Lower lobe of right lung (tissue), 2 donors: ENCODE measurements around the gene WDR6. TPM values are rescaled to one million over a fixed set of nuclear protein-coding genes. Genes with fewer than 3 reads are reported as not detected.
A peak's percentile ranks its signal among the peaks of the same experiment; 100 is the strongest.

Experiments used
- ATAC-seq, 2 donors: fragments of 200-7000 bp; cut with Tn5 transposase; one replicate each; pipeline ENCODE4 v1.9.1; 2020 to 2022; ENCODE audit warnings: mild to moderate bottlenecking in 2 of 2, moderate library complexity in 2 of 2
- DNase-seq: peaks from one replicate; pipeline ENCODE4 v3.0.0-alpha.2; 2020
- H3K27ac ChIP-seq: fragments of 200-600 bp; one replicate; pipeline ENCODE4 v1.8.0; 2022
- H3K27me3 ChIP-seq: fragments of 200-600 bp; one replicate; pipeline ENCODE4 v1.8.0; 2022; ENCODE audit warnings: low read depth
- H3K36me3 ChIP-seq: fragments of 200-600 bp; one replicate; pipeline ENCODE4 v1.8.0; 2022; ENCODE audit warnings: mild to moderate bottlenecking
- H3K4me1 ChIP-seq: fragments of 200-600 bp; one replicate; pipeline ENCODE4 v1.8.0; 2022
- H3K4me3 ChIP-seq: fragments of 200-600 bp; one replicate; pipeline ENCODE4 v1.8.0; 2022; ENCODE audit warnings: mild to moderate bottlenecking
- H3K9me3 ChIP-seq: fragments of 200-600 bp; one replicate; pipeline ENCODE4 v1.8.0; 2022
- intact Hi-C: fragments of 100-400 bp; cut with DNase I; formaldehyde crosslinking; loops from one replicate; pipeline ENCODE4 v1.11.0; 2022
- total RNA-seq: library from RNA; stranded (reverse); fragmentation: NEBNext Ultra II Directional; extraction: Animal tissue kit (Norgen Biotek cat#: 25700); gene quantifications from one replicate; pipeline ENCODE4 v1.2.1, GENCODE V29; 2021
- TF ChIP-seq, protein P1 (sequence below): fragments of 200-600 bp; IDR thresholded peaks from one replicate; pipeline ENCODE4 v1.8.0; 2022; ENCODE audit warnings: antibody characterized with exemption, mild to moderate bottlenecking
- donor health status: DM: no; HTN: yes; CAD: no; lungs with severe emphysema.

WDR6 gene
- total RNA-seq, 1 donor from 2014 or later = 157 TPM

- Histone ChIP-seq H3K27ac (no peak overlapping the region), H3K4me1 (no peaks in the 10 kb centered on the region), H3K36me3 (peaks cover 22% of the 10 kb centered on the region), H3K9me3 (no peaks in the 10 kb centered on the region), H3K4me3 (no peak overlapping the region), H3K27me3 (no peaks in the 10 kb centered on the region)
- no peak for ATAC-seq
- no peak for DNase-seq
- intact Hi-C loops = no loop called here
- TF ChIP-seq, protein P1, sequence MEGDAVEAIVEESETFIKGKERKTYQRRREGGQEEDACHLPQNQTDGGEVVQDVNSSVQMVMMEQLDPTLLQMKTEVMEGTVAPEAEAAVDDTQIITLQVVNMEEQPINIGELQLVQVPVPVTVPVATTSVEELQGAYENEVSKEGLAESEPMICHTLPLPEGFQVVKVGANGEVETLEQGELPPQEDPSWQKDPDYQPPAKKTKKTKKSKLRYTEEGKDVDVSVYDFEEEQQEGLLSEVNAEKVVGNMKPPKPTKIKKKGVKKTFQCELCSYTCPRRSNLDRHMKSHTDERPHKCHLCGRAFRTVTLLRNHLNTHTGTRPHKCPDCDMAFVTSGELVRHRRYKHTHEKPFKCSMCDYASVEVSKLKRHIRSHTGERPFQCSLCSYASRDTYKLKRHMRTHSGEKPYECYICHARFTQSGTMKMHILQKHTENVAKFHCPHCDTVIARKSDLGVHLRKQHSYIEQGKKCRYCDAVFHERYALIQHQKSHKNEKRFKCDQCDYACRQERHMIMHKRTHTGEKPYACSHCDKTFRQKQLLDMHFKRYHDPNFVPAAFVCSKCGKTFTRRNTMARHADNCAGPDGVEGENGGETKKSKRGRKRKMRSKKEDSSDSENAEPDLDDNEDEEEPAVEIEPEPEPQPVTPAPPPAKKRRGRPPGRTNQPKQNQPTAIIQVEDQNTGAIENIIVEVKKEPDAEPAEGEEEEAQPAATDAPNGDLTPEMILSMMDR = no peak
Observed at GRCh38 chr3:48999085-48999858, 7.9 kb upstream of the WDR6 start.

GRCh38 chr3:49001155-49001554 is 6.0 kb upstream of the WDR6 start:
- intact Hi-C loops = no loop called here
- TF ChIP-seq, protein P1 = no peak
- no peak for DNase-seq

GRCh38 chr3:49004352-49005302 is 2.6 kb upstream of the WDR6 start:
- ATAC-seq = no peak
- H3K9me3 ChIP-seq = no peaks in the 10 kb centered on the region
- no peaks in the 10 kb centered on the region for H3K36me3 ChIP-seq
- no peak for DNase-seq
- intact Hi-C loops = no loop called here
- H3K27ac ChIP-seq = no peak overlapping the region
- no peak overlapping the region for H3K4me3 ChIP-seq
- no peaks in the 10 kb centered on the region for H3K27me3 ChIP-seq
- TF ChIP-seq, protein P1 = no peak
- peaks cover 19% of the 10 kb centered on the region for H3K4me1 ChIP-seq

More at GRCh38 chr3:49001155-49001554, 6.0 kb upstream of the WDR6 start:
- peaks cover 2% of the 10 kb centered on the region for H3K4me1 ChIP-seq
- H3K36me3 ChIP-seq = peaks cover 14% of the 10 kb centered on the region
- no peaks in the 10 kb centered on the region for H3K27me3 ChIP-seq
- H3K9me3 ChIP-seq = no peaks in the 10 kb centered on the region
- H3K4me3 ChIP-seq = no peak overlapping the region
- H3K27ac ChIP-seq = no peak overlapping the region
- no peak for ATAC-seq

DNA sequence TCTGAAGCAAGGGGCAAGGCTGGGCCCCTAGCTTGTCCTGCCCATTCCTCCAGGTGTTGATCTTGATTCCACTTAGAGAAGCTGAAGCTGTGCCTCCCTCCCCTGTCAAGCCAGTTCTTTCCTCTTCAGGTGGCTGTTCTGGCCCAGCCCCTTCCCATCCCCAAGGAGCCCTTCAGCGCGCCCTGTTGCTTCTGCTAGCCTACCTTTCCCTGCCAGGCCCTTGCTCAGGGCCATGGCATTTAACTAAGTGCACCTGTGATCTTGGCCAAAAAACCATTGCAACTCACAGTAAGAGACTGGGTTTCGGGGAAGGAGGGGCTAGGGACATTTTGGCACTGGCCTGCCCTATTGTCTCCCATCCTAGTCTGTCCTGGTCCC is 1.9 kb upstream of the WDR6 start:
- intact Hi-C loops = no loop called here
- H3K27me3 ChIP-seq = no peaks in the 10 kb centered on the region
- no peak for DNase-seq
- H3K9me3 ChIP-seq = no peaks in the 10 kb centered on the region
- peaks cover 19% of the 10 kb centered on the region for H3K4me1 ChIP-seq
- H3K4me3 ChIP-seq = no peak overlapping the region
- TF ChIP-seq, protein P1 = no peak
- H3K36me3 ChIP-seq = no peaks in the 10 kb centered on the region
- no peak for ATAC-seq
- no peak overlapping the region for H3K27ac ChIP-seq

- H3K36me3 ChIP-seq = peaks cover under 1% of the 10 kb centered on the region
- ATAC-seq = no peak
- H3K9me3 ChIP-seq = no peaks in the 10 kb centered on the region
- TF ChIP-seq, protein P1 = no peak
- intact Hi-C loops = no loop called here
- peak overlapping the region; percentile 94 for H3K27ac ChIP-seq
- no peak for DNase-seq
- H3K4me1 ChIP-seq = peaks cover 19% of the 10 kb centered on the region
- no peaks in the 10 kb centered on the region for H3K27me3 ChIP-seq
- peak overlapping the region; percentile 96 for H3K4me3 ChIP-seq
Observed at GRCh38 chr3:49005998-49006397, 1.2 kb upstream of the WDR6 start.
